HEK293T (cell line): ENCODE measurements around the gene PLEKHM2.

Experiments used
- BHLHE40 ChIP-seq: fragments of 450-650 bp; IDR thresholded peaks from 2 replicates; pipeline ENCODE4 v1.6.1; 2016; ENCODE audit warnings: mild to moderate bottlenecking, moderate library complexity, borderline replicate concordance
- ELF4 ChIP-seq: fragments of 450-650 bp; IDR thresholded peaks from 2 replicates; pipeline ENCODE4 v1.6.1; 2017; ENCODE audit warnings: antibody characterized with exemption
- FOXA1 ChIP-seq: fragments of 450-650 bp; IDR thresholded peaks from 2 replicates; pipeline ENCODE4 v1.6.1; 2016; ENCODE audit warnings: mild to moderate bottlenecking
- FOXK2 ChIP-seq: fragments of 450-650 bp; IDR thresholded peaks from 2 replicates; pipeline ENCODE4 v1.6.1; 2016; ENCODE audit warnings: mild to moderate bottlenecking
- HDGF ChIP-seq: fragments of 450-650 bp; IDR thresholded peaks from 2 replicates; pipeline ENCODE4 v1.6.1; 2017; ENCODE audit warnings: antibody characterized with exemption, borderline replicate concordance
- L3MBTL2 ChIP-seq: fragments of 450-650 bp; conservative IDR thresholded peaks from 2 replicates; pipeline ENCODE4 v1.6.1; 2016; ENCODE audit warnings: mild to moderate bottlenecking
- SP1 ChIP-seq: fragments of 450-650 bp; IDR thresholded peaks from 2 replicates; pipeline ENCODE4 v1.6.1; 2017
- SUZ12 ChIP-seq: fragments of 450-650 bp; IDR thresholded peaks from 2 replicates; pipeline ENCODE4 v1.6.1; 2016; ENCODE audit warnings: mild to moderate bottlenecking

GRCh38 chr1:15640667-15641066 is 43.5 kb upstream of the PLEKHM2 start:
- no peak for TF ChIP-seq FOXK2
- TF ChIP-seq BHLHE40, result no peak
- TF ChIP-seq ELF4, result no peak
- no peak for TF ChIP-seq SUZ12
- no peak for TF ChIP-seq FOXA1
- no peak for TF ChIP-seq L3MBTL2
- no peak for TF ChIP-seq SP1
- no peak for TF ChIP-seq HDGF
